IMR-90 (cell line): ENCODE results near the gene CTNNA1. TPM values are rescaled to one million over a fixed set of nuclear protein-coding genes. Genes with fewer than 3 reads are reported as not detected.

Experiments used
- ATAC-seq: fragments of 200-7000 bp; cut with Tn5 transposase; 2 replicates; pipeline ENCODE4 v1.9.1; 2020; ENCODE audit warnings: low read depth, mild to moderate bottlenecking, moderate library complexity
- BruUV-seq: library from RNA; stranded (reverse); fragments of 400-500 nt; replicated peaks from 2 replicates; lab custom pipeline; 2021; lab: Mats Ljungman, UMichigan
- CTCF ChIA-PET: fragments of 300-600 bp; formaldehyde crosslinking; extraction: SDS; loops from one replicate; lab custom pipeline; 2021; ENCODE audit warnings: antibody characterized with exemption; lab: Yijun Ruan, JAX
- POLR2A ChIA-PET: fragments of 300-600 bp; sonication (Branson Sonifier 250); formaldehyde crosslinking; loops from one replicate; lab custom pipeline; 2022; ENCODE audit warnings: antibody characterized with exemption; ENCODE audit not compliant: unreplicated experiment; lab: Charles Lee
- DNase-seq: peaks from one replicate; pipeline ENCODE4 v3.0.0; 2013
- H2AFZ ChIP-seq: replicated peaks from 2 replicates; pipeline ENCODE3; 2013; ENCODE audit warnings: low read length, mild to moderate bottlenecking; ENCODE audit not compliant: poor library complexity
- H2AK5ac ChIP-seq: 2 replicates; pipeline ENCODE4 v1.6.1; 2013; ENCODE audit warnings: low read depth, low read length, inconsistent platforms
- H2AK9ac ChIP-seq: replicated peaks from 2 replicates; pipeline ENCODE3; 2013; ENCODE audit warnings: mild to moderate bottlenecking, low read depth, low read length, moderate library complexity; ENCODE audit not compliant: poor library complexity
- H2BK120ac ChIP-seq: 2 replicates; pipeline ENCODE4 v1.6.1; 2013; ENCODE audit warnings: low read depth, low read length, inconsistent platforms
- H2BK15ac ChIP-seq: 3 replicates; pipeline ENCODE4 v1.6.1; 2013; ENCODE audit warnings: low read depth, low read length, inconsistent platforms
- H2BK20ac ChIP-seq: 2 replicates; pipeline ENCODE4 v1.6.1; 2013; ENCODE audit warnings: low read depth, mild to moderate bottlenecking, inconsistent platforms, low read length, moderate library complexity
- H2BK5ac ChIP-seq: 2 replicates; pipeline ENCODE4 v1.6.1; 2013; ENCODE audit warnings: mild to moderate bottlenecking, low read depth, low read length, inconsistent platforms; ENCODE audit not compliant: poor library complexity, severe bottlenecking
- H3K14ac ChIP-seq: replicated peaks from 2 replicates; pipeline ENCODE4 v1.6.1; 2013; ENCODE audit warnings: low read depth, low read length, inconsistent platforms
- H3K18ac ChIP-seq: 2 replicates; pipeline ENCODE4 v1.6.1; 2013; ENCODE audit warnings: low read depth, low read length, control low read depth
- H3K23ac ChIP-seq: 2 replicates; pipeline ENCODE4 v1.6.1; 2013; ENCODE audit warnings: low read depth, low read length, inconsistent platforms
- H3K27ac ChIP-seq: 2 replicates; pipeline ENCODE4 v1.5.1; 2013; ENCODE audit warnings: mild to moderate bottlenecking, control low read depth, low read length; ENCODE audit not compliant: insufficient read depth
- H3K27me3 ChIP-seq: 2 replicates; pipeline ENCODE4 v1.6.1; 2013; ENCODE audit warnings: low read length; ENCODE audit not compliant: control insufficient read depth, insufficient read depth
- H3K36me3 ChIP-seq: 2 replicates; pipeline ENCODE4 v1.6.1; 2013; ENCODE audit warnings: low read length, mixed read lengths; ENCODE audit not compliant: control insufficient read depth, insufficient read depth
- H3K4ac ChIP-seq: 2 replicates; pipeline ENCODE4 v1.6.1; 2013; ENCODE audit warnings: low read depth, low read length, inconsistent platforms
- H3K4me1 ChIP-seq: 2 replicates; pipeline ENCODE4 v1.6.1; 2013; ENCODE audit warnings: low read length, mixed read lengths; ENCODE audit not compliant: control insufficient read depth, insufficient read depth
- H3K4me2 ChIP-seq: 2 replicates; pipeline ENCODE4 v1.6.1; 2013; ENCODE audit warnings: low read depth, mild to moderate bottlenecking, control low read depth, low read length, moderate library complexity
- H3K4me3 ChIP-seq: 2 replicates; pipeline ENCODE4 v1.5.1; 2013; ENCODE audit warnings: low read depth, mild to moderate bottlenecking, control low read depth, low read length, moderate library complexity; ENCODE audit not compliant: insufficient read depth
- H3K56ac ChIP-seq: 2 replicates; pipeline ENCODE4 v1.6.1; 2013; ENCODE audit warnings: low read length, inconsistent platforms; ENCODE audit not compliant: insufficient read depth; ENCODE audit errors: extremely low read depth
- H3K79me1 ChIP-seq, 2 experiments: 2 replicates each; pipeline ENCODE4 v1.6.1; 2013; ENCODE audit warnings: low read length in 2 of 2, inconsistent platforms in 1 of 2, low read depth in 1 of 2
- H3K9ac ChIP-seq: 2 replicates; pipeline ENCODE4 v1.6.1; 2013; ENCODE audit warnings: low read depth, low read length, control low read depth
- H3K9me1 ChIP-seq: 2 replicates; pipeline ENCODE4 v1.6.1; 2013; ENCODE audit warnings: low read length, inconsistent platforms; ENCODE audit not compliant: insufficient read depth
- H3K9me3 ChIP-seq: 2 replicates; pipeline ENCODE4 v1.6.1; 2013; ENCODE audit warnings: low read length; ENCODE audit not compliant: control insufficient read depth, insufficient read depth
- H4K20me1 ChIP-seq: 2 replicates; pipeline ENCODE4 v1.6.1; 2013; ENCODE audit warnings: low read length, inconsistent platforms; ENCODE audit not compliant: insufficient read depth
- H4K5ac ChIP-seq: 2 replicates; pipeline ENCODE4 v1.6.1; 2013; ENCODE audit warnings: mild to moderate bottlenecking, low read depth, low read length, control low read depth
- H4K8ac ChIP-seq, 2 experiments: 2 replicates each; pipeline ENCODE4 v1.6.1; 2013; ENCODE audit warnings: low read depth in 2 of 2, low read length in 2 of 2, control low read depth in 1 of 2, inconsistent platforms in 1 of 2
- H4K91ac ChIP-seq: 2 replicates; pipeline ENCODE4 v1.6.1; 2013; ENCODE audit warnings: low read depth, low read length, inconsistent platforms; ENCODE audit not compliant: insufficient read depth
- BHLHE40 ChIP-seq: fragments of 150-350 bp; IDR thresholded peaks from 2 replicates; pipeline ENCODE4 v1.6.1; 2016; ENCODE audit warnings: mild to moderate bottlenecking, low read depth, low read length
- CEBPB ChIP-seq: IDR thresholded peaks from 2 replicates; pipeline ENCODE4 v1.6.1; 2012; ENCODE audit warnings: low read depth, low read length, improper control_type of control experiment
- CHD1 ChIP-seq: IDR thresholded peaks from 2 replicates; pipeline ENCODE4 v1.6.1; 2012; ENCODE audit warnings: low read depth, low read length, improper control_type of control experiment
- CTCF ChIP-seq: conservative IDR thresholded peaks from 2 replicates; pipeline ENCODE4 v1.5.1; 2012; ENCODE audit warnings: mild to moderate bottlenecking, low read depth, low read length, improper control_type of control experiment
- ELK1 ChIP-seq: fragments of 150-350 bp; IDR thresholded peaks from 2 replicates; pipeline ENCODE4 v1.6.1; 2016; ENCODE audit warnings: low read depth, mild to moderate bottlenecking, low read length, moderate library complexity, borderline replicate concordance
- FOS ChIP-seq: fragments of 150-350 bp; IDR thresholded peaks from 2 replicates; pipeline ENCODE4 v1.6.1; 2016; ENCODE audit warnings: low read depth, low read length
- MAFK ChIP-seq: IDR thresholded peaks from 2 replicates; pipeline ENCODE4 v1.6.1; 2012; ENCODE audit warnings: low read depth, low read length, improper control_type of control experiment
- MAZ ChIP-seq: IDR thresholded peaks from 2 replicates; pipeline ENCODE4 v1.6.1; 2012; ENCODE audit warnings: low read depth, mild to moderate bottlenecking, low read length, improper control_type of control experiment, moderate library complexity, borderline replicate concordance
- MXI1 ChIP-seq: IDR thresholded peaks from 2 replicates; pipeline ENCODE4 v1.6.1; 2012; ENCODE audit warnings: low read depth, mild to moderate bottlenecking, low read length, moderate library complexity, borderline replicate concordance
- NFE2L2 ChIP-seq: fragments of 150-350 bp; IDR thresholded peaks from 2 replicates; pipeline ENCODE4 v1.6.1; 2016; ENCODE audit warnings: low read depth, mild to moderate bottlenecking, low read length
- POLR2A ChIP-seq: IDR thresholded peaks from 2 replicates; pipeline ENCODE4 v1.6.1; 2012; ENCODE audit warnings: mild to moderate bottlenecking, low read depth, low read length
- RAD21 ChIP-seq: IDR thresholded peaks from 2 replicates; pipeline ENCODE4 v1.6.1; 2012; ENCODE audit warnings: low read length, improper control_type of control experiment
- RCOR1 ChIP-seq: IDR thresholded peaks from 2 replicates; pipeline ENCODE4 v1.6.1; 2012; ENCODE audit warnings: mild to moderate bottlenecking, low read length, improper control_type of control experiment; ENCODE audit not compliant: insufficient replicate concordance
- RFX5 ChIP-seq: IDR thresholded peaks from 2 replicates; pipeline ENCODE4 v1.8.0; 2012; ENCODE audit warnings: low read depth, mild to moderate bottlenecking, low read length, moderate library complexity
- SMC3 ChIP-seq: fragments of 150-350 bp; IDR thresholded peaks from 2 replicates; pipeline ENCODE4 v1.6.1; 2016; ENCODE audit warnings: low read depth, mild to moderate bottlenecking, antibody characterized with exemption, low read length, moderate library complexity
- USF2 ChIP-seq: fragments of 150-350 bp; IDR thresholded peaks from 2 replicates; pipeline ENCODE4 v1.6.1; 2017; ENCODE audit warnings: mild to moderate bottlenecking, antibody characterized with exemption, low read length, low read depth
- whole genome bisulfite sequencing, 2 experiments: methylation state at CpG; one replicate each; pipeline versions ENCODE4 v1.1.5 to v1.1.7; 2013; ENCODE audit warnings: missing lambda C conversion rate in 2 of 2; ENCODE audit not compliant: insufficient read length in 1 of 2; ENCODE audit errors: extremely low coverage in 2 of 2; 5-methylcytosine and 5-hydroxymethylcytosine counted together
- dilution Hi-C: fragments of 300-500 bp; cut with HindIII; formaldehyde crosslinking; loops from one replicate; pipeline ENCODE4 v1.14.3; 2018; ENCODE audit warnings: low sequenced_read_pairs; ENCODE audit not compliant: unreplicated experiment
- in situ Hi-C: fragments of 300-500 bp; cut with MboI; formaldehyde crosslinking; loops from 3 replicates; pipeline ENCODE4 v1.14.3; 2019; ENCODE audit warnings: low sequenced_read_pairs, inconsistent platforms, mixed read lengths
- intact Hi-C: fragments of 100-400 bp; cut with micrococcal nuclease; formaldehyde crosslinking; loops from 2 replicates; pipeline ENCODE4 v1.10.0; 2022
- polyA plus RNA-seq, 3 experiments: library from polyadenylated mRNA; depleted of rRNA; stranded (reverse); fragments of >200 nt; gene quantifications; 2 replicates each; pipeline ENCODE4 v1.2.3, GENCODE V29; 2012; ENCODE audit warnings: low replicate concordance in 1 of 3
- total RNA-seq: library from RNA; depleted of rRNA; stranded (reverse); fragments of >200 nt; gene quantifications from 2 replicates; pipeline ENCODE4 v1.2.3, GENCODE V29; 2012

Gene CTNNA1
- total and polyA plus RNA-seq, 2 of the 4 experiments (the other 2 are of a cell fraction) = 220 to 471 TPM

GRCh38 chr5:138705567-138705966 lies 47.7 kb upstream of the CTNNA1 start:
- Histone ChIP-seq H3K27ac (no peak overlapping the region), H3K4me2 (no peak overlapping the region), H2BK5ac (no peak overlapping the region), H2BK120ac (no peak overlapping the region), H3K36me3 (no peaks in the 10 kb centered on the region), H3K4me3 (no peak overlapping the region), H3K9me3 (no peaks in the 10 kb centered on the region), H2AFZ (no peak overlapping the region), H3K14ac (no peak overlapping the region), H3K79me1 (no peaks in the 10 kb centered on the region), H4K20me1 (no peaks in the 10 kb centered on the region), H3K4ac (no peak overlapping the region), H3K9ac (no peak overlapping the region), H3K9me1 (no peaks in the 10 kb centered on the region), H2BK15ac (no peak overlapping the region), H3K27me3 (no peaks in the 10 kb centered on the region), H2AK9ac (no peak overlapping the region), H2AK5ac (no peak overlapping the region), H4K91ac (no peak overlapping the region), H3K56ac (no peak overlapping the region), H4K5ac (no peak overlapping the region), H3K18ac (no peak overlapping the region), H3K4me1 (peaks cover 7% of the 10 kb centered on the region), H4K8ac (no peak overlapping the region), H2BK20ac (no peak overlapping the region), H3K23ac (no peak overlapping the region)
- dilution Hi-C loops (no loop called here), intact Hi-C loops (no loop called here), in situ Hi-C loops (no loop called here)
- no CpG with 5 or more reads among the region's 1 CpG for WGBS, 2 experiments
- CTCF ChIA-PET = no interaction called here
- no peak for ATAC-seq
- no peak for DNase-seq
- TF ChIP-seq RAD21 (no peak), POLR2A (no peak), MAZ (no peak), NFE2L2 (no peak), SMC3 (no peak), USF2 (no peak), RFX5 (no peak), CTCF (no peak), BHLHE40 (no peak), MXI1 (no peak), CHD1 (no peak), ELK1 (no peak), CEBPB (no peak), FOS (no peak), MAFK (no peak), RCOR1 (no peak)
- BruUV-seq = no TSS peak
- POLR2A ChIA-PET = no interaction called here
